Measurements from ENCODE around the gene EXOC3L4. TPM values are rescaled to one million over a fixed set of nuclear protein-coding genes. Genes with fewer than 3 reads are reported as not detected.

The EXOC3L4 gene
- total and polyA plus RNA-seq, 2 of the 8 experiments (the other 6 are each of a cell fraction or from before 2014, with no cell fraction given) = 0.45 to 0.57 TPM

DNA sequence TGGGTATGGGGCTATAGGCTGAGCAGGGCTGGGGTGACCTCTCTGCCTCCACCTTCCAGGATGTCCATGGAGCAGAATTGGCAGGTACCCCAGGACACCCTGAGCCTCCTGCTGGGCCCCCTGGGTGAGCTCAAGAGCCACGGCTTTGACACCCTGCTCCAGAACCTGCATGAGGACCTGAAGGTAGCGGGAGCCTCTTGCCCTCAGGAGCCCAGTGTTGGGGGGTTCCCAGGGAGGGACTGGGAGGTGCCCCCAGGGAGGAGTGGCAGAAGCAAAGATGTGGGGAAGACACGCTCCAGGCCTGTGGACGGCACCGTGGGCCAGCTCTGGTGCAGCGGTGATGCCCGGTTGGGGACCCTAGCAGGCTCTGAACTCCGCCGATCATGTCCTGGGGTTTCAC is 37.1 kb downstream of the EXOC3L4 start:
- Histone ChIP-seq H3K79me2 (ENCODE audit: control insufficient read depth in 1 of 2, insufficient read depth in 2 of 2, low read length in 2 of 2) (no peaks in the 10 kb centered on the region), H3K4me3 (ENCODE audit: extremely low read depth in 1 of 4, insufficient read depth in 2 of 4, low read depth in 3 of 4, low read length in 4 of 4) (no peak overlapping the region), H3K9ac (replicated peaks in 1 of 4; ENCODE audit: extremely low read depth in 1 of 4, low read depth in 3 of 4, low read length in 3 of 4) (no peak overlapping the region), H3K4me2 (ENCODE audit: insufficient read depth in 1 of 2, low read depth in 2 of 2, low read length in 2 of 2) (no peak overlapping the region), H4K8ac (ENCODE audit: extremely low read depth, insufficient read depth, low read length) (no peak overlapping the region), H2BK12ac (ENCODE audit: low read depth, low read length) (no peak overlapping the region), H3K27ac (ENCODE audit: low read depth, low read length) (no peak overlapping the region), H2AK5ac (ENCODE audit: low read depth, low read length) (no peak overlapping the region), H4K5ac (ENCODE audit: insufficient read length, low read depth, low read length) (no peak overlapping the region), H2BK5ac (ENCODE audit: low read depth, low read length) (no peak overlapping the region), H2BK120ac (replicated peaks; ENCODE audit: low read depth, low read length) (no peak overlapping the region), H3K23me2 (ENCODE audit: low read depth, low read length) (peaks cover 6% of the 10 kb centered on the region; the same call in 1 of the 2 replicates), H2BK20ac (ENCODE audit: low read length) (no peak overlapping the region), H3K79me1 (ENCODE audit: low read depth, low read length) (no peaks in the 10 kb centered on the region), H3K4me1 (replicated peaks in 1 of 4; ENCODE audit: control insufficient read depth in 3 of 4, insufficient read depth in 4 of 4, low read length in 3 of 4) (peaks cover 0 to 6% (median 3%) of the 10 kb centered on the region in 4 experiments; a peak in 4 of 7 replicates), H3K9me3 (ENCODE audit: insufficient read depth in 2 of 2, low read depth in 1 of 2, low read length in 1 of 2) (no peaks in the 10 kb centered on the region), H3K14ac (ENCODE audit: insufficient read length) (no peak overlapping the region), H4K20me1 (replicated peaks in 1 of 2; ENCODE audit: control insufficient read depth in 1 of 2, insufficient read depth in 2 of 2, low read length in 2 of 2) (peaks cover 0 to 11% of the 10 kb centered on the region in 2 experiments), H2BK15ac (ENCODE audit: low read length) (no peak overlapping the region), H3K4ac (replicated peaks; ENCODE audit: insufficient read length, low read depth, low read length) (no peak overlapping the region), H3K27me3 (replicated peaks in 1 of 4; ENCODE audit: control insufficient read depth in 3 of 4, extremely low read depth in 1 of 4, insufficient read depth in 3 of 4, low read length in 3 of 4) (peaks cover 0 to 12% (median 11%) of the 10 kb centered on the region in 4 experiments; a peak in 6 of 7 replicates), H4K91ac (replicated peaks; ENCODE audit: insufficient read length, low read length) (no peak overlapping the region), H3K18ac (ENCODE audit: extremely low read depth, low read length) (no peak overlapping the region), H3K23ac (ENCODE audit: insufficient read length) (no peak overlapping the region), H3K36me3 (ENCODE audit: control insufficient read depth in 2 of 4, insufficient read depth in 4 of 4, low read length in 3 of 4) (peaks cover 3 to 14% (median 7%) of the 10 kb centered on the region in 4 experiments; a peak in 6 of 8 replicates), H2AFZ (ENCODE audit: low read length) (no peak overlapping the region), H3K56ac (replicated peaks; ENCODE audit: insufficient read length, low read depth, low read length) (no peak overlapping the region)
- POLR2A ChIA-PET (ENCODE audit: partially characterized antibody) = interaction anchor here (1.6 kb wide), 1 partner anchor 26 kb away, joined by 3 read pairs; no protein-coding TSS in a partner anchor
- FAIRE-seq = no peak
- TF ChIP-seq KDM5A (IDR thresholded peaks at IDR 0.05; ENCODE audit: low read length) (no peak), RFX5 (IDR thresholded peaks at IDR 0.05; ENCODE audit: borderline replicate concordance, low read depth, low read length) (no peak), EP300 (IDR thresholded peaks at IDR 0.05; ENCODE audit: borderline replicate concordance in 1 of 2, low read depth in 2 of 2, low read length in 2 of 2) (no peak), KDM1A (IDR thresholded peaks at IDR 0.05; ENCODE audit: borderline replicate concordance, low read length) (no peak), GABPA (IDR thresholded peaks at IDR 0.05; ENCODE audit: borderline replicate concordance, insufficient read depth, low read length) (no peak), SUZ12 (IDR thresholded peaks at IDR 0.05; ENCODE audit: low read length) (no peak), RXRA (IDR thresholded peaks at IDR 0.05; ENCODE audit: insufficient read depth, low read depth, low read length) (no peak), CHD1 (IDR thresholded peaks at IDR 0.05; ENCODE audit: low read depth, low read length) (no peak), CHD2 (IDR thresholded peaks at IDR 0.05; ENCODE audit: low read length) (no peak), PHF8 (conservative IDR thresholded peaks at IDR 0.05; ENCODE audit: low read depth, low read length) (no peak)
- TF ChIP-seq, protein P1, sequence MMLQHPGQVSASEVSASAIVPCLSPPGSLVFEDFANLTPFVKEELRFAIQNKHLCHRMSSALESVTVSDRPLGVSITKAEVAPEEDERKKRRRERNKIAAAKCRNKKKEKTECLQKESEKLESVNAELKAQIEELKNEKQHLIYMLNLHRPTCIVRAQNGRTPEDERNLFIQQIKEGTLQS (IDR thresholded peaks at IDR 0.05; ENCODE audit: insufficient read depth, low read depth, low read length) = no peak
- WGBS, 2 experiments (ENCODE audit: extremely low coverage in 1 of 2, insufficient coverage in 1 of 2, insufficient read length in 1 of 2, insufficient replicate concordance in 2 of 2, low coverage in 1 of 2, low lambda C conversion rate in 2 of 2, missing lambda C conversion rate in 1 of 2) = 91% methylated on average over 9 of the region's 9 CpGs; no CpG with 5 or more reads in 1 of the 2 experiments
- CTCF ChIA-PET (ENCODE audit: partially characterized antibody) = interaction anchor here (1.8 to 18.4 kb wide), 5 partner anchors 11 to 161 kb away, joined by 4 to 276 read pairs (median 16); no protein-coding TSS in a partner anchor
- DNase-seq (ENCODE audit: low read depth in 1 of 2, low spot score in 2 of 2) = no peak

Data from H1 (cell line).